ENCODE measurements around the gene NOL3. TPM values are rescaled to one million over a fixed set of nuclear protein-coding genes. Genes with fewer than 3 reads are reported as not detected.

Gene NOL3
- total and polyA plus RNA-seq, 2 of the 13 experiments (the other 11 are each of a cell fraction or from before 2014, with no cell fraction given) = 5.7 to 20.5 TPM

DNA sequence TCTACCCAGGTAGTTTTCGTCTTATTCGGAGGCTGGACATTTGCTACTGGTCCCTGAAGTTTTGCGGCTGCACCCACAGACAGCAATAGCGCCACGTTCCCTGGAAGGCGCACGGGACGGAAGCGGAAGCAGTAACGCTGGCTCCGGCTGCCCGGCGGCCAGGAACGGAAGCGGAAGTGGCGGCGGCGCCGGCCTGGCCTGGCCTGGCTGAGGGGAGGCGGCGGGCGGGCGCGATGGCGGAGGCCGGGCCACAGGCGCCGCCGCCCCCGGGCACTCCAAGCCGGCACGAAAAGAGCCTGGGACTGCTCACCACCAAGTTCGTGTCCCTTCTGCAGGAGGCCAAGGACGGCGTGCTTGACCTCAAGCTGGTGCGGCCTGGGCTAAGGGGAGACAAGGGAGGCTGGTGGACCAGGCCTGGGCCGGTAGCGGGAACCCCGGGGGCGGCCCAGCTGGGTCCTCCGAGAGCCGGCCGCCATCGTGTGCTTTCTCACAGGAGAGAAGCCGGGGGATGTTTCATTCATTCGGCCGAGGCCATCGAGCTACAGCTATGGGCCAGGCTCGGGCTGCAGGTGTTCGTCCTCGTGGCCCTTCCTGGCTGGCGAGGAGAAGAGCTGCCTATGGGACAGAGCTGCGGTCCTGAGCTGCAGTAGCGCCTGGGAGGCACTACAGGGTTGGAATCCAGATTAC lies 21.8 kb downstream of the NOL3 start, which contains the start of gene E2F4 (continued):
- TF ChIP-seq, protein P1, sequence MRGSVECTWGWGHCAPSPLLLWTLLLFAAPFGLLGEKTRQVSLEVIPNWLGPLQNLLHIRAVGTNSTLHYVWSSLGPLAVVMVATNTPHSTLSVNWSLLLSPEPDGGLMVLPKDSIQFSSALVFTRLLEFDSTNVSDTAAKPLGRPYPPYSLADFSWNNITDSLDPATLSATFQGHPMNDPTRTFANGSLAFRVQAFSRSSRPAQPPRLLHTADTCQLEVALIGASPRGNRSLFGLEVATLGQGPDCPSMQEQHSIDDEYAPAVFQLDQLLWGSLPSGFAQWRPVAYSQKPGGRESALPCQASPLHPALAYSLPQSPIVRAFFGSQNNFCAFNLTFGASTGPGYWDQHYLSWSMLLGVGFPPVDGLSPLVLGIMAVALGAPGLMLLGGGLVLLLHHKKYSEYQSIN (CRISPR knock-in tag; IDR thresholded peaks at IDR 0.05; ENCODE audit: borderline replicate concordance) = no peak
- TF ChIP-seq ZNF674 (CRISPR knock-in tag; IDR thresholded peaks at IDR 0.05; ENCODE audit: low read depth) (no peak), ZNF143 (CRISPR knock-in tag; IDR thresholded peaks at IDR 0.05) (peak; percentile 79), ELF4 (CRISPR knock-in tag; IDR thresholded peaks at IDR 0.05; ENCODE audit: borderline replicate concordance) (0 out of 2 replicates have a peak, but pooled peaks have one; percentile 55), MATR3 (CRISPR knock-in tag; IDR thresholded peaks at IDR 0.05) (no peak), ATF7 (IDR thresholded peaks at IDR 0.05) (no peak), ATF7 (CRISPR knock-in tag; IDR thresholded peaks at IDR 0.05) (no peak), NBN (conservative IDR thresholded peaks at IDR 0.05) (no peak), MAF1 (CRISPR knock-in tag; IDR thresholded peaks at IDR 0.05; ENCODE audit: borderline replicate concordance) (0 out of 2 replicates have a peak, but pooled peaks have one; percentile 78), TSC22D2 (CRISPR knock-in tag; IDR thresholded peaks at IDR 0.05; ENCODE audit: borderline replicate concordance) (peak; percentile 70), YEATS2 (CRISPR knock-in tag; IDR thresholded peaks at IDR 0.05; ENCODE audit: borderline replicate concordance) (peak; percentile 92; the same call in 1 of the 2 replicates), ZBTB1 (CRISPR knock-in tag; IDR thresholded peaks at IDR 0.05; ENCODE audit: borderline replicate concordance) (no peak), AKAP8 (CRISPR knock-in tag; IDR thresholded peaks at IDR 0.05) (peak; percentile 89), ZBTB42 (CRISPR knock-in tag; IDR thresholded peaks at IDR 0.05) (no peak), RFX3 (CRISPR knock-in tag; IDR thresholded peaks at IDR 0.05) (no peak), ZNF616 (CRISPR knock-in tag; IDR thresholded peaks at IDR 0.05; ENCODE audit: low read depth) (no peak), MTA1 (CRISPR knock-in tag; IDR thresholded peaks at IDR 0.05; ENCODE audit: borderline replicate concordance) (no peak)
- TF ChIP-seq, protein P2, sequence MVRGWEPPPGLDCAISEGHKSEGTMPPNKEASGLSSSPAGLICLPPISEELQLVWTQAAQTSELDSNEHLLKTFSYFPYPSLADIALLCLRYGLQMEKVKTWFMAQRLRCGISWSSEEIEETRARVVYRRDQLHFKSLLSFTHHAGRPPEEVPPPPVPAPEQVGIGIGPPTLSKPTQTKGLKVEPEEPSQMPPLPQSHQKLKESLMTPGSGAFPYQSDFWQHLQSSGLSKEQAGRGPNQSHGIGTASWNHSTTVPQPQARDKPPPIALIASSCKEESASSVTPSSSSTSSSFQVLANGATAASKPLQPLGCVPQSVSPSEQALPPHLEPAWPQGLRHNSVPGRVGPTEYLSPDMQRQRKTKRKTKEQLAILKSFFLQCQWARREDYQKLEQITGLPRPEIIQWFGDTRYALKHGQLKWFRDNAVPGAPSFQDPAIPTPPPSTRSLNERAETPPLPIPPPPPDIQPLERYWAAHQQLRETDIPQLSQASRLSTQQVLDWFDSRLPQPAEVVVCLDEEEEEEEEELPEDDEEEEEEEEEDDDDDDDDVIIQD (CRISPR knock-in tag; IDR thresholded peaks at IDR 0.05; ENCODE audit: low read depth) = peak; percentile 63; the same call in 1 of the 2 replicates
- TF ChIP-seq, protein P3, sequence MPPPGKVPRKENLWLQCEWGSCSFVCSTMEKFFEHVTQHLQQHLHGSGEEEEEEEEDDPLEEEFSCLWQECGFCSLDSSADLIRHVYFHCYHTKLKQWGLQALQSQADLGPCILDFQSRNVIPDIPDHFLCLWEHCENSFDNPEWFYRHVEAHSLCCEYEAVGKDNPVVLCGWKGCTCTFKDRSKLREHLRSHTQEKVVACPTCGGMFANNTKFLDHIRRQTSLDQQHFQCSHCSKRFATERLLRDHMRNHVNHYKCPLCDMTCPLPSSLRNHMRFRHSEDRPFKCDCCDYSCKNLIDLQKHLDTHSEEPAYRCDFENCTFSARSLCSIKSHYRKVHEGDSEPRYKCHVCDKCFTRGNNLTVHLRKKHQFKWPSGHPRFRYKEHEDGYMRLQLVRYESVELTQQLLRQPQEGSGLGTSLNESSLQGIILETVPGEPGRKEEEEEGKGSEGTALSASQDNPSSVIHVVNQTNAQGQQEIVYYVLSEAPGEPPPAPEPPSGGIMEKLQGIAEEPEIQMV (CRISPR knock-in tag; IDR thresholded peaks at IDR 0.05; ENCODE audit: low read depth) = peak; percentile 55; the same call in 1 of the 2 replicates
- TF ChIP-seq, protein P4, sequence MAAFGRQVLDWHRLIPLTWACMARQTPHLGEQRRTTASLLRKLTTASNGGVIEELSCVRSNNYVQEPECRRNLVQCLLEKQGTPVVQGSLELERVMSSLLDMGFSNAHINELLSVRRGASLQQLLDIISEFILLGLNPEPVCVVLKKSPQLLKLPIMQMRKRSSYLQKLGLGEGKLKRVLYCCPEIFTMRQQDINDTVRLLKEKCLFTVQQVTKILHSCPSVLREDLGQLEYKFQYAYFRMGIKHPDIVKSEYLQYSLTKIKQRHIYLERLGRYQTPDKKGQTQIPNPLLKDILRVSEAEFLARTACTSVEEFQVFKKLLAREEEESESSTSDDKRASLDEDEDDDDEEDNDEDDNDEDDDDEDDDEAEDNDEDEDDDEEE (CRISPR knock-in tag; IDR thresholded peaks at IDR 0.05) = peak; percentile 77
- TF ChIP-seq, protein P5, sequence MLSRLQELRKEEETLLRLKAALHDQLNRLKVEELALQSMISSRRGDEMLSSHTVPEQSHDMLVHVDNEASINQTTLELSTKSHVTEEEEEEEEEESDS (CRISPR knock-in tag; IDR thresholded peaks at IDR 0.05; ENCODE audit: borderline replicate concordance) = no peak
